ENCODE data around the gene TMEM74B. TPM values are rescaled to one million over a fixed set of nuclear protein-coding genes. Genes with fewer than 3 reads are reported as not detected.

TMEM74B gene
- 10 to 100 TPM in 1 of 4 donors, 1 to 10 TPM in 2, under 1 TPM in 1; 0.44 to 12.4 (median 1.8) TPM for total RNA-seq

- Histone ChIP-seq H3K36me3 (peaks cover 0 to 13% (median 0%) of the 10 kb centered on the region in 3 donors), H3K27ac (peak within 1 kb of the TSS in 2 of 4 donors; percentile 34 to 69), H3K4me3 (peak within 1 kb of the TSS; percentile 26 to 59 (median 32)), H3K4me1 (peaks cover 0 to 20% (median 6%) of the 10 kb centered on the region in 4 donors), H3K27me3 (peaks cover 0 to 33% of the 10 kb centered on the region in 2 donors), H3K9me3 (no peaks in the 10 kb centered on the region)
- 3% methylated on average over 27 to 36 of the region's 76 CpGs for WGBS, 2 donors
- no peak for DNase-seq (ENCODE audit: low spot score in 2 of 2)
- TF ChIP-seq POLR2A (IDR thresholded peaks at IDR 0.05) (no peak), EP300 (IDR thresholded peaks at IDR 0.05) (no peak), CTCF (IDR thresholded peaks at IDR 0.05) (no peak)
These were observed at the start of gene TMEM74B for GRCh38 chr20:1184638-1185315. Gene TMEM74B, minus strand, starts transcription at chr20:1184981. Its CDS starts 1,180 bp downstream, at chr20:1183801.

- whole genome bisulfite sequencing, 2 donors: 75 to 86% methylated on average over 3 of the region's 3 CpGs
- Histone ChIP-seq H3K27me3 (peaks cover 4 to 38% of the 10 kb centered on the region in 2 donors), H3K4me1 (no peaks in the 10 kb centered on the region), H3K4me3 (no peak overlapping the region), H3K9me3 (no peaks in the 10 kb centered on the region), H3K36me3 (no peaks in the 10 kb centered on the region), H3K27ac (no peak overlapping the region)
- TF ChIP-seq CTCF (IDR thresholded peaks at IDR 0.05): no peak
- TF ChIP-seq EP300 (IDR thresholded peaks at IDR 0.05): no peak
- no peak for TF ChIP-seq POLR2A (IDR thresholded peaks at IDR 0.05)
- no peak for DNase-seq (ENCODE audit: low spot score in 2 of 2)
These were observed 47.7 kb upstream of the TMEM74B start for GRCh38 chr20:1232286-1233111.

- Histone ChIP-seq H3K27me3 (peaks cover 4 to 54% of the 10 kb centered on the region in 2 donors), H3K9me3 (no peaks in the 10 kb centered on the region), H3K4me1 (peaks cover 0 to 22% (median 10%) of the 10 kb centered on the region in 4 donors), H3K27ac (no peak overlapping the region), H3K4me3 (no peak overlapping the region), H3K36me3 (no peaks in the 10 kb centered on the region)
- TF ChIP-seq POLR2A (IDR thresholded peaks at IDR 0.05) (no peak), EP300 (IDR thresholded peaks at IDR 0.05) (no peak), CTCF (IDR thresholded peaks at IDR 0.05) (no peak)
- DNase-seq (ENCODE audit: low spot score in 2 of 2): no peak
- 89 to 90% methylated on average over 3 of the region's 3 CpGs for WGBS, 2 donors
These were observed 44.8 kb upstream of the TMEM74B start for GRCh38 chr20:1229541-1229940.

DNA sequence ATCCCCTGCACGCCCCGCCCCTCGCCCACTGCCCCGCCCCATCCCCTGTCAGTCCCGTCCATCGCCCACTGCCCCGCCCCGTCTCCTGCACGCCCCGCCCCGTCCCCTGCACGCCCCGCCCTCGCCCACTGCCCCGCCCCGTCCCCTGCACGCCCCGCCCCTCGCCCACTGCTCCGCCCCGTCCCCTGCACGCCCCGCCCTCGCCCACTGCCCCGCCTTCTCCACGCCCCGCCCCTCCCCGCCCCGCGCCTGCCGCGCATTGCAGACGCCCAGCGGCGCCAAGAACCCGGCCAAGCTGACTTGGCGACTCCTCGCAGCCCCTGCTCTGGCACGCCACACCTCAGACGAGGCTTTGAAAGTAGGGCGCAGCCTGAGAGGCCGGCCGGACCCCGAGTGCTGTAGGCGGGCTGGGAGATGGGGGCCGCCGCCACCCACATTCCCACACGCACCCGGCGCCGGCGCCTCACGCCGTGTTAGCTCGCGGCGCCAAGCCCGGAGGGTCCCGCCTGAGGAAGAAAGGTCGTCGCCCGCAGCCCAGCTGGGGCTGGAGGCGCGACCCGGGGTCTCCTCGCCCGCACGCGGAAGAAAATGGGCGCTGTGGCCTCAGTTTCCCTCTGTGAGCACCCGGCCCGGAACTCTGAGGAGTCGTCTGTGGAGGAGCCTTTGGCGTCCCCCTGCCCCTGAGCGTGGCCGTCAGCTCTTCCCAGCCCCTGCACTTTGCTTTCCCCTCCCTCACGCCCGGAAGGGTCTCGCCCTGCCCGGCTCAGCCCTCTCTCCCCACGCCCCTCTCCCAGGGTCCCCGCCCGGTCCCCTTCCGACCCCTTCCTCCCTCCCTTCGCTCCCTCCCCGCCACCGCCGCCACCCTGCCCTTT, 41.2 kb upstream of the TMEM74B start, which contains the start of gene RAD21L1:
Gene RAD21L1 (plus strand): TSS at position 262 of the 872 bp plus-strand sequence. CDS start 2,410 bp downstream, outside the sequence.
- 0 to 2% methylated on average over 16 to 68 of the region's 88 CpGs for WGBS, 2 donors
- DNase-seq (ENCODE audit: low spot score in 2 of 2): peak; percentile 36 to 56
- H3K27ac ChIP-seq: peak within 1 kb of the TSS in 2 of 4 donors; percentile 40 to 52
- peaks cover 4 to 50% of the 10 kb centered on the region in 2 donors for H3K27me3 ChIP-seq
- H3K4me3 ChIP-seq: peak within 1 kb of the TSS; percentile 39 to 72 (median 54)
- H3K9me3 ChIP-seq: peaks cover 0 to 18% (median 0%) of the 10 kb centered on the region in 4 donors
- no peaks in the 10 kb centered on the region for H3K36me3 ChIP-seq
- H3K4me1 ChIP-seq: peaks cover 0 to 22% (median 10%) of the 10 kb centered on the region in 4 donors
- TF ChIP-seq EP300 (IDR thresholded peaks at IDR 0.05): no peak
- peak in 1 of 2 donors; percentile 8 for TF ChIP-seq POLR2A (IDR thresholded peaks at IDR 0.05)
